Peyer's patch (tissue), 4 donors: ENCODE measurements around the gene OR4E1. TPM values are rescaled to one million over a fixed set of nuclear protein-coding genes. Genes with fewer than 3 reads are reported as not detected.

ENCODE experiments used
- DNase-seq, 3 donors: peaks; one replicate each; pipeline ENCODE4 v3.0.0-alpha.2; 2017 to 2019
- H3K27ac ChIP-seq, 4 donors: fragments of 200-600 bp; sonication (generic); one replicate each; pipeline ENCODE4 v1.5.1; 2016 to 2019
- H3K27me3 ChIP-seq, 2 donors: fragments of 200-600 bp; sonication (generic); one replicate each; pipeline ENCODE4 v1.5.1; 2019
- H3K36me3 ChIP-seq, 3 donors: fragments of 200-600 bp; sonication (generic); one replicate each; pipeline ENCODE4 v1.5.1; 2016 to 2019
- H3K4me1 ChIP-seq, 4 donors: fragments of 200-600 bp; sonication (generic); one replicate each; pipeline ENCODE4 v1.5.1; 2016 to 2019
- H3K4me3 ChIP-seq, 4 donors: fragments of 200-600 bp; sonication (generic); 1 replicate in 3 of 4; 2 replicates in 1 of 4; pipeline ENCODE4 v1.5.1; 2016 to 2019; ENCODE audit warnings: mild to moderate bottlenecking in 1 of 4
- H3K9me3 ChIP-seq, 4 donors: fragments of 200-600 bp; sonication (generic); one replicate each; pipeline ENCODE4 v1.5.1; 2016 to 2019; ENCODE audit warnings: mild to moderate bottlenecking in 1 of 4
- POLR2A ChIP-seq, 2 donors: fragments of 450-650 bp; IDR thresholded peaks; one replicate each; pipeline ENCODE4 v1.5.1; 2017; ENCODE audit warnings: antibody characterized with exemption in 2 of 2, mild to moderate bottlenecking in 2 of 2, moderate library complexity in 2 of 2
- total RNA-seq, 4 donors: library from RNA; depleted of rRNA; stranded (reverse); fragments of >200 nt; gene quantifications; one replicate each; pipeline ENCODE4 v1.1.0, GENCODE V29; 2016
- TF ChIP-seq, protein P1 (sequence below), 6 experiments: fragments of 450-650 bp in 4 of 6; fragments of 200-600 bp in 2 of 6; sonication (generic) in 1 of 6; IDR thresholded peaks; one replicate each; pipeline ENCODE4 v1.5.1; 2017 to 2019; ENCODE audit warnings: antibody characterized with exemption in 6 of 6, mild to moderate bottlenecking in 3 of 6, moderate library complexity in 1 of 6

The OR4E1 gene, protein sequence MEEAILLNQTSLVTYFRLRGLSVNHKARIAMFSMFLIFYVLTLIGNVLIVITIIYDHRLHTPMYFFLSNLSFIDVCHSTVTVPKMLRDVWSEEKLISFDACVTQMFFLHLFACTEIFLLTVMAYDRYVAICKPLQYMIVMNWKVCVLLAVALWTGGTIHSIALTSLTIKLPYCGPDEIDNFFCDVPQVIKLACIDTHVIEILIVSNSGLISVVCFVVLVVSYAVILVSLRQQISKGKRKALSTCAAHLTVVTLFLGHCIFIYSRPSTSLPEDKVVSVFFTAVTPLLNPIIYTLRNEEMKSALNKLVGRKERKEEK
- total RNA-seq: not detected

DNA sequence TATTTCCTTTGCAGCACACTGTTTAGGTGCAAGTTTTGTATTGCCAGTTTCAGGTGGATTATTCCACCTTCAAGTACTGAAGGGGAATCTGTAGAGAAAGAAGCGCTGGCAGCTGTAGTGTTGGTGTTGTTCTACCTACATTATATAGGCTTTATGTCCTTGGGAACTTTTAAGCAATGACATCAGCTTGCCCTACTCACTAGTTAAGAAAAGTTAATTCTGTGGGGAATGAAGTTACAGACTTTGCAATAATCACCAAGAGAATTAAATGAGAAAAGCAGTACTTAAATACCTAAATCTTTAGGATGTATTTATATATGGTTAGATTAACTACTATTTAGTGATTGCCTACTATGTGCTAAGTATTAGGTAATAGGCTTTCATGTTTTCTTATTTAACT lies at the start of gene OR4E1:
TSS of gene OR4E1 (minus strand) at position 101 of the 400 bp plus-strand sequence. CDS start 2,883 bp downstream, outside the sequence.
- TF ChIP-seq, protein P1, sequence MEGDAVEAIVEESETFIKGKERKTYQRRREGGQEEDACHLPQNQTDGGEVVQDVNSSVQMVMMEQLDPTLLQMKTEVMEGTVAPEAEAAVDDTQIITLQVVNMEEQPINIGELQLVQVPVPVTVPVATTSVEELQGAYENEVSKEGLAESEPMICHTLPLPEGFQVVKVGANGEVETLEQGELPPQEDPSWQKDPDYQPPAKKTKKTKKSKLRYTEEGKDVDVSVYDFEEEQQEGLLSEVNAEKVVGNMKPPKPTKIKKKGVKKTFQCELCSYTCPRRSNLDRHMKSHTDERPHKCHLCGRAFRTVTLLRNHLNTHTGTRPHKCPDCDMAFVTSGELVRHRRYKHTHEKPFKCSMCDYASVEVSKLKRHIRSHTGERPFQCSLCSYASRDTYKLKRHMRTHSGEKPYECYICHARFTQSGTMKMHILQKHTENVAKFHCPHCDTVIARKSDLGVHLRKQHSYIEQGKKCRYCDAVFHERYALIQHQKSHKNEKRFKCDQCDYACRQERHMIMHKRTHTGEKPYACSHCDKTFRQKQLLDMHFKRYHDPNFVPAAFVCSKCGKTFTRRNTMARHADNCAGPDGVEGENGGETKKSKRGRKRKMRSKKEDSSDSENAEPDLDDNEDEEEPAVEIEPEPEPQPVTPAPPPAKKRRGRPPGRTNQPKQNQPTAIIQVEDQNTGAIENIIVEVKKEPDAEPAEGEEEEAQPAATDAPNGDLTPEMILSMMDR (IDR thresholded peaks at IDR 0.05): no peak
- no peak for TF ChIP-seq POLR2A (IDR thresholded peaks at IDR 0.05)

DNA sequence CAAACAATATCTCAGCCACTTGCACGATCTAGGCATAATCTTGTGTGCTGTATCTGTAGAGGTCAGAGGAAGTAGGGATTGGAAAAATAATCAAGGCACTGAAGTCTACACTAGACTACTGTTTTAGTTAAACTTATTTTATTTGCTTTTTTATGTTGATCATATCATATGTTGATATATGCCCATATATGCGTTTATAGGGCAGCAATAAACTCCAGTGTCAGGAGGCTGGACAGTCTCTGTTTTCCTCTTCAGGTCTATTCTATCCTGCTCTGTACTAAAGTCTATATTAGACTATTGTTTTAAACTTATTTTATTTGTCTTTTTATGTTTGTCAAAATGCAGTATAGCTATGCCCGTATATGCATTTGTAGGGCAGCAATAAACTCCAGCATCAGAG lies 47.9 kb upstream of the OR4E1 start:
- no peaks in the 10 kb centered on the region for H3K4me1 ChIP-seq
- no peaks in the 10 kb centered on the region for H3K36me3 ChIP-seq
- TF ChIP-seq POLR2A (IDR thresholded peaks at IDR 0.05): no peak
- TF ChIP-seq, protein P1 (IDR thresholded peaks at IDR 0.05): no peak
- H3K27ac ChIP-seq: no peak overlapping the region
- H3K9me3 ChIP-seq: no peaks in the 10 kb centered on the region
- no peak overlapping the region for H3K4me3 ChIP-seq
- DNase-seq: no peak
- H3K27me3 ChIP-seq: no peaks in the 10 kb centered on the region

More for the DNA sequence above, at the start of gene OR4E1:
- DNase-seq: no peak
- peaks cover 0 to 4% (median 1%) of the 10 kb centered on the region in 4 donors for H3K9me3 ChIP-seq
- no peaks in the 10 kb centered on the region for H3K36me3 ChIP-seq
- H3K4me1 ChIP-seq: no peaks in the 10 kb centered on the region
- no peak within 1 kb of the TSS for H3K27ac ChIP-seq
- no peaks in the 10 kb centered on the region for H3K27me3 ChIP-seq
- no peak within 1 kb of the TSS for H3K4me3 ChIP-seq

DNA sequence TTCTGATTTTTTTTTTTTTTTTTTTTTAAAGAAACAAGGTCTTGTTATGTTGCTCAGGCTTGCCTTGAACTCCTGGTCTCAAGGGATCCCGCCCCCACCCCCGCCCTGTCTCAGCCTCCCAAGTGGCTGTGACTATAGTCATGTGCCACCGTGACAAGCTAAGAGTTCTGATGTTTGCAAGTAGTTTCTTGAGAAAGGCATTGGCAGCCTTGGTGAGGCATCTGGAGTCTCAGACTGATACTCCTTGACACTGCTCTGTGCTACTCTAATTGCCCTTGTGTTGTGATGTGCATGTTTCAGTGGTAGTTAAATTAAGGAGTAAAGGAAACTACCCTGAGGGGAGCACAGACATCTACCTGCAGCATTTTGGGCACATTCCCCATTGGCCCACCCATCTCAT lies 46.2 kb upstream of the OR4E1 start:
- H3K4me3 ChIP-seq: no peak overlapping the region
- no peaks in the 10 kb centered on the region for H3K4me1 ChIP-seq
- no peak overlapping the region for H3K27ac ChIP-seq
- no peak for DNase-seq
- no peaks in the 10 kb centered on the region for H3K27me3 ChIP-seq
- no peaks in the 10 kb centered on the region for H3K36me3 ChIP-seq
- TF ChIP-seq, protein P1 (IDR thresholded peaks at IDR 0.05): no peak
- TF ChIP-seq POLR2A (IDR thresholded peaks at IDR 0.05): no peak
- H3K9me3 ChIP-seq: no peaks in the 10 kb centered on the region

DNA sequence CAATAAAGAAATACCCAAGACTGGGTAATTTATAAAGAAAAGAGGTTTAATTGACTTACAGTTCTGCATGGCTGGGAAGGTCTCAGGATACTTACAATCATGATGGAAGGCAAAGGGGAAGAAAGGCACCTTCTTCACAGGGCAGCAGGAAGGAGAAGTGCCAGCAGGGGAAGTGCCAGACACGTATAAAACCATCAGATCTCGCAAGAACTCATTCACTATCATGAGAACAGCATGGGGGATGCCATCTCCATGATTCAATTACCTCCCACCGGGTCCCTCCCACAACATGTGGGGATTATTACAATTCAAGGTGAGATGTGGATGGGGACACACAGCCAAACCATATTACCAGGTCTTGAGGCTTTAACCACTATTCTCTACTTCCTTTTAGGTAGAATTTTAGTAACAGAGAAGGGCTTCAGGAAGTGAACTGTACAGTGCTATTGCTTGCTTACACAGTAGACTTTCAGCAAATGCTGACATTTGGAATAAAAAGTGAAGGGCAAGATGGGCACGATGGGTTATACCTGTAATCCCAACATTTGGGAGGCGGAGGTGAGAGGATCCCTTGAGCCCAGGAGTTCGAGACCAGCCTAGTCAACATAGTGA lies 40.8 kb upstream of the OR4E1 start:
- TF ChIP-seq, protein P1 (IDR thresholded peaks at IDR 0.05): no peak
- no peak for TF ChIP-seq POLR2A (IDR thresholded peaks at IDR 0.05)
- Histone ChIP-seq H3K27me3 (no peaks in the 10 kb centered on the region), H3K4me3 (no peak overlapping the region), H3K9me3 (no peaks in the 10 kb centered on the region), H3K4me1 (no peaks in the 10 kb centered on the region), H3K36me3 (no peaks in the 10 kb centered on the region), H3K27ac (no peak overlapping the region)
- no peak for DNase-seq

DNA sequence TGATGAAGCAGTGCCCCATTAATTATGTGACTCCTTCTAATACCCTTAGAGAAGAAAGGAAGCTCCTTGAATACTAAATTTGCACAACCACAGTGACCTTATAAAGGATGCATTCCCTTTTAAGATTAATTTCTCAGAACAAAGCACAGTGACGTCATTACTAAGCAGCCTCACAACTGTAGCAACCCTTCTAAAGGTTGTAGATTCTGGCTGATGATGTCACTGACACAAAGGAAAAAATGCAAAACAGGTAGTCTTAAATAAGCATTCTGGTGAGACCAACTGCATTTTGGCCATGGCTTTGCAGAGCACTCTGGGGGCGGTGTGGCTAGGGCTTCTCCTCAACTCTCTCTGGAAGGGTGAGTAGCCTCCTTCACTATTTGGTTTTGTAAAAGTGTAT lies 38.4 kb upstream of the OR4E1 start:
- no peaks in the 10 kb centered on the region for H3K4me1 ChIP-seq

More for the DNA sequence above, 38.4 kb upstream of the OR4E1 start:
- H3K4me3 ChIP-seq: no peak overlapping the region
- H3K27ac ChIP-seq: no peak overlapping the region
- DNase-seq: no peak
- H3K36me3 ChIP-seq: no peaks in the 10 kb centered on the region
- H3K27me3 ChIP-seq: no peaks in the 10 kb centered on the region
- H3K9me3 ChIP-seq: no peaks in the 10 kb centered on the region
- TF ChIP-seq, protein P1 (IDR thresholded peaks at IDR 0.05): no peak
- no peak for TF ChIP-seq POLR2A (IDR thresholded peaks at IDR 0.05)
